ENCODE measurements around the gene MRPL51. TPM values are rescaled to one million over a fixed set of nuclear protein-coding genes. Genes with fewer than 3 reads are reported as not detected.

The MRPL51 gene
- total and polyA plus RNA-seq, 2 donors (not counting 1 experiment from before 2014, with no cell fraction given): 18.6 to 72.6 TPM

DNA sequence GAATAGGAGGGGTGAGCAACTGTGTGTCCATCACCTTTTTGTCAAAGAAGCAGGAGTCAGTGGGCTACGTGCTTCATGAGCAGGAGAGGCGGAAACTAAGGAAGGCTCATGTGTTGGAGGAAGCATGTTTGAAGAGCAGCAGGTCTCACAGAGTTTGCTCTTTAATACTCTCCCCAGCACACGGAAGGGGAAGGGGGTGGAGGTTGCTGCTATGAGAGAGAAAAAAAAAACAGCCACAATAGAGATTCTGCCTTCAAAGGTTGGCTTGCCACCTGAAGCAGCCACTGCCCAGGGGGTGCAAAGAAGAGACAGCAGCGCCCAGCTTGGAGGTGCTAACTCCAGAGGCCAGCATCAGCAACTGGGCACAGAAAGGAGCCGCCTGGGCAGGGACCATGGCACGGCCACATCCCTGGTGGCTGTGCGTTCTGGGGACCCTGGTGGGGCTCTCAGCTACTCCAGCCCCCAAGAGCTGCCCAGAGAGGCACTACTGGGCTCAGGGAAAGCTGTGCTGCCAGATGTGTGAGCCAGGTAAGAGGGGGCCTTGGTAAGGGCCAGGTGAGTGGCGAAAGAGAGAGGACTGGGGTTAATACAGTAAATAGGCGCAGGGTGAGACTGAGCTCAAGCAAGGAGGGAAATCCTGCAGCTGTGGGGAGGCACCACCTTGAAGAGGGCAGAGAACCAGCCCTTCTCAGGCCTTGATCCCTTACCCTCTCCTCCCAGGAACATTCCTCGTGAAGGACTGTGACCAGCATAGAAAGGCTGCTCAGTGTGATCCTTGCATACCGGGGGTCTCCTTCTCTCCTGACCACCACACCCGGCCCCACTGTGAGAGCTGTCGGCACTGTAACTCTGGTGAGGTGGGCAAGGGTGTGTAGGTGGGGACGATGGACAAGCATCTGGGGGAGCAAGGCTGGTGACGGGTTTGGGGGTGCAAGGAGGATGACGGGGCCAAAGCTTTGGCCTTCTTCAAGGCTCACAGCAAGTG lies 48.1 kb downstream of the MRPL51 start, which contains the start of gene CD27:
Gene CD27, plus strand, starts transcription at position 252 of the 985 bp plus-strand sequence. Its CDS starts 141 bp downstream, at position 393.
- WGBS (ENCODE audit: insufficient coverage): 68% methylated on average over 10 of the region's 16 CpGs
- peak within 1 kb of the TSS; percentile 62 to 78 for H3K27ac ChIP-seq (ENCODE audit: low read length in 2 of 2)
- peaks cover 26% of the 10 kb centered on the region for H3K79me2 ChIP-seq (ENCODE audit: control insufficient read depth, insufficient read depth, low read length)
- H3K4me2 ChIP-seq (replicated peaks; ENCODE audit: low read depth, low read length, poor library complexity, severe bottlenecking): peak within 1 kb of the TSS; percentile 73
- Mint-ChIP-seq H3K27ac (peak within 1 kb of the TSS; percentile 92), H3K27me3 (no peaks in the 10 kb centered on the region), H3K9me3 (ENCODE audit: insufficient read depth) (no peaks in the 10 kb centered on the region), H3K4me3 (peak within 1 kb of the TSS; percentile 92), H3K4me1 (peaks cover 64% of the 10 kb centered on the region)
- peak within 1 kb of the TSS; percentile 60 for H2AFZ ChIP-seq (ENCODE audit: insufficient read depth, low read depth, low read length, poor library complexity, severe bottlenecking)
- DNase-seq (no peak), ATAC-seq (ENCODE audit: low read depth) (peak; percentile 48)
- H4K20me1 ChIP-seq (ENCODE audit: control insufficient read depth, insufficient read depth, low read length, poor library complexity, severe bottlenecking): no peaks in the 10 kb centered on the region
- H3K4me3 ChIP-seq (ENCODE audit: control extremely low read depth in 1 of 5, extremely low read depth in 1 of 5, insufficient read depth in 1 of 5, low read depth in 2 of 5, low read length in 4 of 5): peak within 1 kb of the TSS in 4 of 5 experiments; percentile 39 to 72 (median 62)
- no peaks in the 10 kb centered on the region for H3K9me3 ChIP-seq (ENCODE audit: control extremely low read depth in 1 of 3, control insufficient read depth in 2 of 3, insufficient read depth in 1 of 3, low read length in 2 of 3)
- H3K36me3 ChIP-seq (replicated peaks in 1 of 2; ENCODE audit: control extremely low read depth in 1 of 2, control insufficient read depth in 1 of 2, extremely low read depth in 1 of 2, insufficient read depth in 2 of 2, low read length in 1 of 2): peaks cover 0 to 3% of the 10 kb centered on the region in 2 experiments
- intact Hi-C loops (cut with micrococcal nuclease): loop anchor here (1.0 kb wide), 2 partner anchors 7 to 12 kb away; partner anchors contain the start of gene TAPBPL
- POLR2A ChIA-PET: interaction anchor here (0.9 to 6.9 kb wide), 8 partner anchors 12 to 90 kb away, joined by 3 to 66 read pairs (median 12); partner anchors contain the start of genes GAPDH, MRPL51 and VAMP1
- peak within 1 kb of the TSS; percentile 70 for H3K9ac ChIP-seq (ENCODE audit: low read length)
- CTCF ChIA-PET: interaction anchor here (1.2 to 7.9 kb wide), 5 partner anchors 18 to 93 kb away, joined by 3 to 115 read pairs (median 10); partner anchors contain the start of genes MRPL51 and VAMP1
- no peak for TF ChIP-seq EZH2 (IDR thresholded peaks at IDR 0.05; ENCODE audit: borderline replicate concordance, insufficient read depth, low read depth, low read length, poor library complexity, severe bottlenecking)
- TF ChIP-seq, protein P1, sequence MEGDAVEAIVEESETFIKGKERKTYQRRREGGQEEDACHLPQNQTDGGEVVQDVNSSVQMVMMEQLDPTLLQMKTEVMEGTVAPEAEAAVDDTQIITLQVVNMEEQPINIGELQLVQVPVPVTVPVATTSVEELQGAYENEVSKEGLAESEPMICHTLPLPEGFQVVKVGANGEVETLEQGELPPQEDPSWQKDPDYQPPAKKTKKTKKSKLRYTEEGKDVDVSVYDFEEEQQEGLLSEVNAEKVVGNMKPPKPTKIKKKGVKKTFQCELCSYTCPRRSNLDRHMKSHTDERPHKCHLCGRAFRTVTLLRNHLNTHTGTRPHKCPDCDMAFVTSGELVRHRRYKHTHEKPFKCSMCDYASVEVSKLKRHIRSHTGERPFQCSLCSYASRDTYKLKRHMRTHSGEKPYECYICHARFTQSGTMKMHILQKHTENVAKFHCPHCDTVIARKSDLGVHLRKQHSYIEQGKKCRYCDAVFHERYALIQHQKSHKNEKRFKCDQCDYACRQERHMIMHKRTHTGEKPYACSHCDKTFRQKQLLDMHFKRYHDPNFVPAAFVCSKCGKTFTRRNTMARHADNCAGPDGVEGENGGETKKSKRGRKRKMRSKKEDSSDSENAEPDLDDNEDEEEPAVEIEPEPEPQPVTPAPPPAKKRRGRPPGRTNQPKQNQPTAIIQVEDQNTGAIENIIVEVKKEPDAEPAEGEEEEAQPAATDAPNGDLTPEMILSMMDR (IDR thresholded peaks at IDR 0.05): no peak
- peaks cover 44 to 59% of the 10 kb centered on the region in 2 donors for H3K4me1 ChIP-seq (ENCODE audit: control insufficient read depth in 2 of 2, insufficient read depth in 2 of 2, low read length in 2 of 2)
- no peaks in the 10 kb centered on the region for H3K27me3 ChIP-seq (replicated peaks in 1 of 4; ENCODE audit: control extremely low read depth in 1 of 4, control insufficient read depth in 3 of 4, insufficient read depth in 4 of 4, low read length in 3 of 4)
